ENCODE results near the gene LRRFIP2. TPM values are rescaled to one million over a fixed set of nuclear protein-coding genes. Genes with fewer than 3 reads are reported as not detected.
"Not testable (repeated sequence)": the region's sequence is repeated elsewhere in the genome, so short reads cannot be mapped to it uniquely, and the experiment has no call there.

Gene LRRFIP2
- total RNA-seq: 100 to 1,000 TPM in 2 of 4 donors, 10 to 100 TPM in 2; 85.7 to 103 (median 100.0) TPM

- intact Hi-C loops (cut with DNase I; ENCODE audit: low total_unique reads): no loop called here
These were observed at the start of gene LRRFIP2 for GRCh38 chr3:37174532-37175126. Gene LRRFIP2, minus strand, starts transcription at chr3:37174582. Its CDS starts 25,599 bp downstream, at chr3:37148983.

GRCh38 chr3:37223576-37223975 lies 49.2 kb upstream of the LRRFIP2 start:
- H3K36me3 ChIP-seq: no peaks in the 10 kb centered on the region
- H3K4me3 ChIP-seq: no peak overlapping the region
- no peaks in the 10 kb centered on the region for H3K9me3 ChIP-seq
- no peaks in the 10 kb centered on the region for H3K4me1 ChIP-seq
- intact Hi-C loops (cut with DNase I; ENCODE audit: low total_unique reads) (no loop called here), in situ Hi-C loops (cut with MboI; ENCODE audit: low sequenced_read_pairs in 4 of 4) (loop anchor here in 2 of 4 donors (25.0 kb wide), 2 partner anchors 211 to 486 kb away; no protein-coding TSS in a partner anchor)
- no peak for TF ChIP-seq CTCF (IDR thresholded peaks at IDR 0.05 in 4 of 5, conservative IDR thresholded peaks at IDR 0.05 in 1 of 5)
- no peak for TF ChIP-seq POLR2A (IDR thresholded peaks at IDR 0.05)
- H3K27ac ChIP-seq: no peak overlapping the region
- H3K27me3 ChIP-seq: no peaks in the 10 kb centered on the region
- no peak for ATAC-seq
- DNase-seq: no peak

More at GRCh38 chr3:37174532-37175126, at the start of gene LRRFIP2:
- no peak for TF ChIP-seq CTCF (IDR thresholded peaks at IDR 0.05 in 4 of 5, conservative IDR thresholded peaks at IDR 0.05 in 1 of 5)
- TF ChIP-seq POLR2A (IDR thresholded peaks at IDR 0.05): no peak
- peak within 1 kb of the TSS; percentile 79 to 95 (median 90) for H3K4me3 ChIP-seq
- ATAC-seq (no peak), DNase-seq (no peak)
- no peaks in the 10 kb centered on the region for H3K9me3 ChIP-seq
- H3K27ac ChIP-seq: peak within 1 kb of the TSS; percentile 88 to 98 (median 96)
- peaks cover 64 to 73% of the 10 kb centered on the region in 2 donors for H3K4me1 ChIP-seq
- H3K27me3 ChIP-seq: no peaks in the 10 kb centered on the region
- in situ Hi-C loops (cut with MboI; ENCODE audit: low sequenced_read_pairs in 4 of 4): no loop called here
- peaks cover 0 to 11% of the 10 kb centered on the region in 2 donors for H3K36me3 ChIP-seq

GRCh38 chr3:37223141-37223558 lies 48.8 kb upstream of the LRRFIP2 start:
- no peaks in the 10 kb centered on the region for H3K9me3 ChIP-seq

GRCh38 chr3:37222542-37222941 lies 48.2 kb upstream of the LRRFIP2 start:
- DNase-seq; H3K27ac ChIP-seq; H3K27me3 ChIP-seq; H3K4me1 ChIP-seq; ATAC-seq; H3K36me3 ChIP-seq; H3K9me3 ChIP-seq; H3K4me3 ChIP-seq; intact Hi-C loops (cut with DNase I; ENCODE audit: low total_unique reads): not testable (repeated sequence)
- in situ Hi-C loops (cut with MboI; ENCODE audit: low sequenced_read_pairs in 4 of 4): loop anchor here in 2 of 4 donors (25.0 kb wide), 2 partner anchors 210 to 485 kb away; no protein-coding TSS in a partner anchor

More at GRCh38 chr3:37223141-37223558, 48.8 kb upstream of the LRRFIP2 start:
- H3K4me3 ChIP-seq: no peak overlapping the region
- TF ChIP-seq CTCF (IDR thresholded peaks at IDR 0.05 in 4 of 5, conservative IDR thresholded peaks at IDR 0.05 in 1 of 5) (no peak), POLR2A (IDR thresholded peaks at IDR 0.05) (no peak)
- no peak for ATAC-seq
- H3K27ac ChIP-seq: no peak overlapping the region
- in situ Hi-C loops (cut with MboI; ENCODE audit: low sequenced_read_pairs in 4 of 4): loop anchor here in 2 of 4 donors (25.0 kb wide), 2 partner anchors 211 to 486 kb away; no protein-coding TSS in a partner anchor
- intact Hi-C loops (cut with DNase I; ENCODE audit: low total_unique reads): no loop called here
- no peak for DNase-seq
- no peaks in the 10 kb centered on the region for H3K27me3 ChIP-seq
- no peaks in the 10 kb centered on the region for H3K4me1 ChIP-seq
- H3K36me3 ChIP-seq: no peaks in the 10 kb centered on the region

GRCh38 chr3:37221407-37221806 lies 47.0 kb upstream of the LRRFIP2 start:
- in situ Hi-C loops (cut with MboI; ENCODE audit: low sequenced_read_pairs in 4 of 4): loop anchor here in 2 of 4 donors (25.0 kb wide), 2 partner anchors 209 to 484 kb away; no protein-coding TSS in a partner anchor
- no peak for DNase-seq

More at GRCh38 chr3:37221407-37221806, 47.0 kb upstream of the LRRFIP2 start:
- H3K27ac ChIP-seq: no peak overlapping the region
- H3K27me3 ChIP-seq: no peaks in the 10 kb centered on the region
- H3K4me3 ChIP-seq: no peak overlapping the region
- H3K36me3 ChIP-seq: no peaks in the 10 kb centered on the region
- TF ChIP-seq CTCF (IDR thresholded peaks at IDR 0.05 in 4 of 5, conservative IDR thresholded peaks at IDR 0.05 in 1 of 5) (no peak), POLR2A (IDR thresholded peaks at IDR 0.05) (no peak)
- no peaks in the 10 kb centered on the region for H3K9me3 ChIP-seq
- H3K4me1 ChIP-seq: no peaks in the 10 kb centered on the region
- no peak for ATAC-seq
- intact Hi-C loops (cut with DNase I; ENCODE audit: low total_unique reads): no loop called here

All from gastrocnemius medialis (tissue), 4 donors.